NCI-H510A (cell line): ENCODE data around the gene VARS1.
A peak's percentile ranks its signal among the peaks of the same experiment; 100 is the strongest.
"Not testable (repeated sequence)": the region's sequence is repeated elsewhere in the genome, so short reads cannot be mapped to it uniquely, and the experiment has no call there.

Experiments used
- DNase-seq: peaks from one replicate; lab custom pipeline; 2025; lab: John Stamatoyannopoulos, UW

Gene VARS1

DNA sequence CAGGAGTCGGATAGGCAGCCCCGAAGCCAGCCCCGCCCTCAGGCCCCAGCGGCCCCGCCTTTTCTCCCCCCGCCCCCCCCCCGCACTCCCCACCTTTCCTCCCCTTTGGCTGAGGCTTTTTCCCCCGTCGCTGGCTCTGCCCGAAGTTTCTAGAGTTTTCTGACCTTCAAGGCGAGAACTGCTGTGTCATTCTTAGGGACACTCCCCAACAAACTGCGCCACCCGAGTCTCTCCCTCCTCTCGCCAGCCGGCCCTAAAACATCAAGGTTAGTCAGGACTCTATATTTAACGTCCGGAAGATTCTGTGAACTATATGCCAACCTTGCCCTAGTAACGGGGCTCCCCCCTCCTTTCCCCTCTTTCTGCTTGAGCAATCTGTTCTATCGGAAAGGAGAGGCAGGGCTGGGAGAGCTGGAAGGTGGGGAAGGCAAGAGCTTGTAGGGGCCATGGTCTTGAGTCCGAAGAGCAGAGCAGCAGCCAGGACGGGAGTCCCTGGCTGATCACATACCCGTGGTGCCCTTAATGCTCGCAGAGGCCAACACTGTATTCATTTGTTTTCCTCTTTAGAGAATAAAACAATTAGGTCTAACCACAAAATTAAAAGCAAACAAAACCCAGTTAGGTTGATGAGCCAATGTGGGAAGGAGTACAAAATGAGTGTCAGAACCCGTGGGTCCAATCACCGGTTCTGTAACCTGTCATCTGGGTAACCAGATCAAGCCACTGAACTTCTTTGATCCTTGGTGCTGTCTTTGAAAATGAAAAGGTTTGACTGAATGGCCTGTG, 26.7 kb upstream of the VARS1 start:
- DNase-seq: peak; percentile 37

DNA sequence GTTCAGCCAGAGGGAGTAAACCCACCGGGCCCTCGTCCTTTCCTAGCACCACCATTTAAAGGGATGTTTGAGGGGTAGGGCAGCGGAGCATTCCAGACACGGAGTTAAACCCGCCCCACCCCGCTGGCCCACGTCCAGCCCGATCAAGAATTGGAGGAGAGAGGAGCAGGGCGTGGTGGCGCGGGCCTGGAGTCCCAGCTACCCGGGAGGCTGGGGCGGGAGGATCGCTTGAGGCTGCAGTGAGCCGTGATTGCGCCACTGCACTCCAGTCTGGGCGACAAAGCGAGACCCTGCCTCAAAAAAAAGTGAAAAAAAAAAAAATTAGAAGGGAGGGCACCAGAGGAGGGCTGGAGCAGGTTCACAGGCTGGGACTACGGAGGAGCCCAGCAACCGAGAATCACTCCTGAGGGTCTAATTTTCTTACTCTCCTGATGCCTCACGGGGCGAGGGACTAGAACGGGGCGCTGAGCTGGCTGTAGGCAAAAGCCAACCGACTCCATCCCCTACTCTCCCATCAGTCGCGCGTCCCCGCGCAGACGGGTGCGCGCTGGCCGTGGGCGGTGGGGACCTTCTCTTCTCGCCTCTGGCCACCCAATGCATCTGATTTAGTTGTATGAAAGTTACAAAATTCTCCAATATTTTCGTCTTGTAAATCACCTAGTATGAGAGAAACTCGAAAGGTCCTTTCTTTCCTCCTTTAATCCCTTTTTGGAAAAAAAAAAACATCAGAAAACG, 25.9 kb upstream of the VARS1 start:
- DNase-seq: peak; percentile 26

DNA sequence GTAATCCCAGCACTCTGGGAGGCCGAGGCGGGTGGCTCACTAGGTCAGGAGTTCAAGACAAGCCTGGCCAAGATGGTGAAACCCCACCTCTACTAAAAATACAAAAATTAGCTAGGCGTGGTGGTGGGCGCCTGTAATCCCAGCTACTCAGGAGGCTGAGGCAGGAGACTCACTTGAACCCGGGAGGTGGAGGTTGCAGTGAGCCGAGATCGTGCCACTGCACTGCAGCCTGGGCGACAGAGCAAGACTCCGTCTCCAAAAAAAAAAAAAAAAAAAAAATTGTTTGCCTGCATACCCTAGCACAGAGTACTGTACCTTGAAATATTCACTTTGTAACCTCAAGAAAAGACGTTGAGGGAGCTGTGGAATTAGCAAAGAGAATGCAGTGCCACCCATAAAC, 24.8 kb upstream of the VARS1 start:
- DNase-seq: not testable (repeated sequence)

DNA sequence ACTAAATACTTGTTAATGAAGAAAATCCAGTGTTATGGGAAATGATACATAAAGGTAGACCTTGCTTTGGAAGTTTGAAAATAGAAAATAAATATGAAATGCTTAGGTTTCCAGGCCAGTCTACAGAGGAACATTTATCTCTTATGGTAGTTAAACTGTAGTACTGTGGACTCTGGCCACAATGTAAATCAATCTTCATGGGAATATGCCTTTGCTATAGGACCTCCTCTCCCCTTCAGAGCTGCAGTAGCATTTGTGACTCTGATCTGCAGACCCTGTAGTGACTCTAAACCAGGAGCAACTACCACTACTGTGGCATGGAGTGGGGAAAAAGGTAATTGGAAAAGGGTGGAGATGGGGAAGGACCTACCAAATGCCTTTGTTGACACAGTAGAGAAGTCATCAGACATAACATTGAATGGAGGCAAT, 24.3 kb upstream of the VARS1 start:
- no peak for DNase-seq

DNA sequence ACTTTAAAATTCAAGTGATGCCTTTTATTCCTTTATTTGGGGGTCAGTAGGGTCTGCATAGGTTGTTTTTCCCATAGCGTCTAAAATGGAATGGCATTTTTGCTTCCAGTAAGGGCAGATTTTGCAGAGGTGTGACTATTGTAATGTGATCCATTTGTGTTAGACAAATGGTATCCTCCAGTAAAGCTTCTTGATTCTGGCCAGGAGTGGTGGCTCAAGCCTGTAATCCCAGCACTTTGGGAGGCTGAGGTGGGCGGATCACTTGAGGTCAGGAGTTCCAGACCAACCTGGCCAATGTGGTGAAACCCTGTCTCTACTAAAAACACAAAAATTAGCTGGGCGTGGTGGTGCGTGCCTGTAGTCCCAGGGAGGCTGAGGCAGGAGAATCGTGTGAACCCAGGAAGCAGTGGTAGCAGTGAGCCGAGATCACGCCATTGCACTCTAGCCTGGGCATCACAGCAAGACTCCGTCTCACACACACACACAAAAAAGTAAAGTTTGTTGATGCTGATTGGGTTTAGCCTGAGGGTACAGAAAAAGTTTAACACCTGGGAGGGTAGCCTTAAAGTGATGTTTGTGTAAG, 22.5 kb upstream of the VARS1 start:
- DNase-seq: not testable (repeated sequence)

DNA sequence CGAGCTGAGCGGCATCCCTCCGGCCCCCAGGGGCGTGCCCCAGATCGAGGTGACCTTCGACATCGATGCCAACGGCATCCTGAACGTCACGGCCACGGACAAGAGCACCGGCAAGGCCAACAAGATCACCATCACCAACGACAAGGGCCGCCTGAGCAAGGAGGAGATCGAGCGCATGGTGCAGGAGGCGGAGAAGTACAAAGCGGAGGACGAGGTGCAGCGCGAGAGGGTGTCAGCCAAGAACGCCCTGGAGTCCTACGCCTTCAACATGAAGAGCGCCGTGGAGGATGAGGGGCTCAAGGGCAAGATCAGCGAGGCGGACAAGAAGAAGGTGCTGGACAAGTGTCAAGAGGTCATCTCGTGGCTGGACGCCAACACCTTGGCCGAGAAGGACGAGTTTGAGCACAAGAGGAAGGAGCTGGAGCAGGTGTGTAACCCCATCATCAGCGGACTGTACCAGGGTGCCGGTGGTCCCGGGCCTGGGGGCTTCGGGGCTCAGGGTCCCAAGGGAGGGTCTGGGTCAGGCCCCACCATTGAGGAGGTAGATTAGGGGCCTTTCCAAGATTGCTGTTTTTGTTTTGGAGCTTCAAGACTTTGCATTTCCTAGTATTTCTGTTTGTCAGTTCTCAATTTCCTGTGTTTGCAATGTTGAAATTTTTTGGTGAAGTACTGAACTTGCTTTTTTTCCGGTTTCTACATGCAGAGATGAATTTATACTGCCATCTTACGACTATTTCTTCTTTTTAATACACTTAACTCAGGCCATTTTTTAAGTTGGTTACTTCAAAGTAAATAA, 21.8 kb upstream of the VARS1 start:
- not testable (repeated sequence) for DNase-seq

DNA sequence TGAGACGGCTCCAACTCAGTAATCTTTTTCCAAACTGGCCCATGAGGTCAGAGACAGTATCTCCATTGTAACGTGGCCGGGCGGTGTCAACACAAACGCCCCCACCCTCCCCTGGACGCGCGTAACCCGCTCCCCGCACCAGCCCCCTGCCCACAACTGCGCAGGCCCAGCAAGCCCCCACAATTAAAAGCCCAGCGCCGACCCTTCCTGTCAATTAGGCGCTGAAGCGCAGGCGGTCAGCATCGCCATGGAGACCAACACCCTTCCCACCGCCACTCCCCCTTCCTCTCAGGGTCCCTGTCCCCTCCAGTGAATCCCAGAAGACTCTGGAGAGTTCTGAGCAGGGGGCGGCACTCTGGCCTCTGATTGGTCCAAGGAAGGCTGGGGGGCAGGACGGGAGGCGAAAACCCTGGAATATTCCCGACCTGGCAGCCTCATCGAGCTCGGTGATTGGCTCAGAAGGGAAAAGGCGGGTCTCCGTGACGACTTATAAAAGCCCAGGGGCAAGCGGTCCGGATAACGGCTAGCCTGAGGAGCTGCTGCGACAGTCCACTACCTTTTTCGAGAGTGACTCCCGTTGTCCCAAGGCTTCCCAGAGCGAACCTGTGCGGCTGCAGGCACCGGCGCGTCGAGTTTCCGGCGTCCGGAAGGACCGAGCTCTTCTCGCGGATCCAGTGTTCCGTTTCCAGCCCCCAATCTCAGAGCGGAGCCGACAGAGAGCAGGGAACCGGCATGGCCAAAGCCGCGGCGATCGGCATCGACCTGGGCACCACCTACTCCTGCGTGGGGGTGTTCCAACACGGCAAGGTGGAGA, 19.7 kb upstream of the VARS1 start, which contains the start of the genes HSPA1A and HSPA1L:
Gene HSPA1A, plus strand, starts transcription at position 519 of the 814 bp plus-strand sequence. Its CDS starts 214 bp downstream, at position 733.
Gene HSPA1L, minus strand, starts transcription at position 259 of the 814 bp plus-strand sequence. CDS start 3,311 bp downstream, outside the sequence.
- peak; percentile 92 for DNase-seq

DNA sequence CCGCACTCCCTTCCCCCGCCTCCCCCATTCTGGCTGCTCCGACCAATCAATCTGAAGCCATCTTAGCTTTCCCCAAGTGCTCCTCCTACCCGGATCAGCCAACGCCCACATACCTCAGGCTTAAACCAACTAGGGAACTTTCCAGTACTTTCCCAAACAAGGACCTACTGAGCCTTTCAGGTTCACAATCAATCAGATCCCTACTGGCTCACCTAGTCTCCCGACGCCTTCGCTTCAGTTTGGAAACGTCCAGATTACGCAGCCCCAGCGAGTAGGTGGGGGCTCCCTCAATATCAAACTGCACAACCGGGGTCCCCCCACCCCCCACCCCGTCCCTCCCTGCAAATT, 19.1 kb upstream of the VARS1 start:
- peak; percentile 96 for DNase-seq

DNA sequence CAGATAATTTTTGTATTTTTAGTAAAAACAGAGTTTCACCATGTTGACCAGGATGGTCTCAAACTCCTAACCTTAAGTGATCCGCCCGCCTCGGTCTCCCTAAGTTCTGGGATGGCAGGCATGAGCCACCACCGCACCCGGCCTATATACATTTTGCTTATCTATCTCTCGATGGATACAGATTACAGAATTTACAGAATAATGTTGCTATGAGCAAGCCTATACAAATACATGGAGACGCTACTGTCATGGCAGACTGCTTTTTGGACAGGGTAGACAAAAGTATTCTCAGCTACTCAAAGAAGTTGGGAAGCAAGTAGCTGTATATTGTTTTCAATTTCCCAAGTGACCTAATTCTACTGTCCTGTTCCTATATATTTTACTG, 17.9 kb upstream of the VARS1 start:
- DNase-seq: no peak

DNA sequence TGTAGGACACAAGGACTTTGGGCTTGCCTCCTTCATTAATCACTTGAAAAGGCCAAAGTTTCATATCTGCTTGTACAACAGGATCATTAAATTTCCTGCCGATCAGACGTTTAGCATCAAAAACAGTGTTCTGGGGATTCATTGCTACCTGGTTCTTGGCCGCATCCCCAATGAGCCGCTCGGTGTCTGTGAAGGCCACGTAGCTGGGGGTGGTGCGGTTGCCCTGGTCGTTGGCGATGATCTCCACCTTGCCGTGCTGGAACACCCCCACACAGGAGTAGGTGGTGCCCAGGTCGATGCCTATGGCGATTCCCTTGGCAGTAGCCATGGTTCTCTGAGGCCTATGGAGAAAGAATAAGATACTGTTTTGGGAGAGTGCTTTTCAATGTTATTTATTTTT, 16.1 kb upstream of the VARS1 start:
- no peak for DNase-seq

DNA sequence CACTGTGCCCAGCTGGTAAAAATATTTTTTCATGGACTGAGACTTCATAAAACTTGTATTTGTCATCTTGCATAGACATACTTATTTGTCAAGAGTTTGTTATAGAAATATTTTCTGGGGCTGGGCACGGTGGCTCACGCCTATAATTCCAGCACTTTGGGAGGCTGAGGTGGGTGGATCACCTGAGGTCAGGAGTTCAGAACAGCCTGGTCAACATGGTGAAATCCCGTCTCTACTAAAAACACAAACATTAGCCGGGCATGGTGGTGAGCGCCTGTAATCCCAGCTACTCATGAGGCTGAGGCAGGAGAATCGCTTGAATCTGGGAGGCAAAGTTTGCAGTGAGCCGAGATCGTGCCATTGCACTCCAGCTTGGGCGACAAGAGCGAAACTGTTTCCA, 13.0 kb upstream of the VARS1 start:
- DNase-seq: not testable (repeated sequence)

DNA sequence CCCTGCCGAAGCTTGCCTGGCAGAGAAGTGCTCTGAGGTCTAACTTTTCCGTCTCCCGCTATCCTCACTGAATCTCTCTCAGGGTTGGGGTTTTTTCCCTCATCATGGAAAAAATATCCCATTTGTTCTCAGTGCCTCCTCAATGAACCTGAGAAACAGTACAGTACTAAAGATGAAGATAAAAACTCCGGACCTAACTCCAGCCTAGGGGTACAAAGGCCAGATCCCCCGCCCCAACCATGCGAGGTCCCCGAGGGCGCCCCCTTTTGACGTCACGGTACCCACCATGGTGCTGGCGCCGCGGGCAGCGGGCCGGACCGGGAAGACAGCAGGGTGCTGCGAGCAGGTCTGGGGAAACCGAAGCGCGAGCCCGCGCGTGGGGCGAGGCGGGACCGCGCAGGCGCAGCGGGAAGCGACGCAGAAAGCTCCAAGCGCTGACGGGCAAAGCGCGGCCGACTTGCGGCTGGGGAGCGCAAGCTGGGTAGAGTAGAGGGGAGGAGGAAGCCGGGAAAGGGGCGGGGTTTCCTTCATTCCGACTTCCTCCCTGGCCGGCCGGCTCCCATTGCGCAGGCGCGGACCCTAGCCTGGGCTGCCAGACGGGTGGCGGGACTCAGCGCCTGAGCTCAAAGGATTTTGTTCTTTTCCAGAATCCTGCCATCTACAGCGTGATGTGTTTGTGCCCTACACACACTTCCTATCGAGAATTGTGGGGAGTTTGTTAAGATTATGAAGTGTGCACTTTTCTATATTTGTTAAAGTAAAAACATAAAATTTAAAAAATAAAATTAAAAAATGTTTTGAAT, 11.1 kb upstream of the VARS1 start, which contains the start of gene LSM2:
Gene LSM2, minus strand, starts transcription at position 497 of the 803 bp plus-strand sequence. Its CDS starts 209 bp downstream, at position 288.
- peak; percentile 92 for DNase-seq

DNA sequence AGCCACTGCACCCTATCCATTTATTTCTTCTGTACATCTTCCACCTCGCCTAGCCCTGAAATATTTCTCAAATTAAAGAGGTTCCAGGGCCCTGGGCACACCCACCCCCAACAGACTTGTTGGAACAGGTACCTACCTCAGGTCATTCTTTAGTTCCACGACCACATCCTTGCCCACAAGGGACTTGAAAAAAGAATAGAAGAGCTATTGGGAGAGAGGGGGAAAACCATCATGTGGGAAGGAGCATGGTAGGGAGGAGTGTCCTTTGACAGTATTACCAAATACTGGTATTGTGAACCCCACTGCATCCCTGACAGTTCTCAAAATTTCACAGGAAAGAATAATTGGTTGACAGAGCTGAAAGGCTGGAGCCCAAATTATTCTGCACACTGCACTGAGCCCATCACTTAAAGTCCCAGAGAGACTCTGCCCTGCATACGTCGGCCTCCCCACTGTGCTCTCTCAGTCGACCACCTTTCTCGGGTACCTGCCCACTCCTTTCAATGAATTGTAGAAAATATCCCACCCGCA, 10.5 kb upstream of the VARS1 start:
- DNase-seq: no peak

DNA sequence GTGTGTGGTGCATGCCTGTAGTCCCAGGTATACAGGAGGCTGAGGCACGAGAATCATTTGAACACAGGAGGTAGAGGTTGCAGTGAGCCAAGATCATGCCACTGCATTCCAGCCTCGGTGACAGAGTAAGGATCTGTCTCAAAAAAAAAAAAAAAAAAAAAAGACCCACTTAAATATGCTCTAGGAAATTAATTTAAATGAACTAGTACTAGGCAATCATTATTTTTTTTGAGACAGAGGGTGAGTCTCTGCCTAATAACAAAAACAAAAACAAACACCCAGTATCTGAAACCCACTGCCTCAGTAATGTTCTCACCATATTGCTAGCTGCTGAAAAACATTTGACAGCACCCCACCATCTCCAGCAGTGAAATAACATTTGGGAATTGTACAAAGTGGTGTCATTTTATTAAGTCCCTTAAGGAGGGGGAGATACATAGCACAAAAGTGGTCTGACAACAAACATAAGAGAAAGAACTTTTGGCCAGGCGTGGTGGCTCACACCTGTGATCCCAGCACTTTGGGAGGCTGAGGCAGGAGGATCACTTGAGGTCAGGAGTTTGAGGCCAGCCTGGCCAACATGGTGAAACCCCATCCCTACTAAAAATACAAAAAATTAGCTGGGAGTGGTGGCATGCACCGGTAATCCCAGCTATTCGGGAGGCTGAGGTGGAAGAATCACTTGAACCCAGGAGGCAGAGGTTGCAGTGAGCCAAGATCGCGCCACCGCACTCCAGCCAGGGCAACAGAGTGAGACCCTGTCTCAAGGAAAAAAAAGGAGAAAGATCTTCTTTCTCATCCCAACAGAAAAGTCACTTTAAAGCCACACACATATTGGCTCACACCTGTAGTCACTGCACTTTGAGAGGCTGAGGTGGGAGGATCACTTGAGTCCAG, 5.7 kb upstream of the VARS1 start:
- DNase-seq: not testable (repeated sequence)

DNA sequence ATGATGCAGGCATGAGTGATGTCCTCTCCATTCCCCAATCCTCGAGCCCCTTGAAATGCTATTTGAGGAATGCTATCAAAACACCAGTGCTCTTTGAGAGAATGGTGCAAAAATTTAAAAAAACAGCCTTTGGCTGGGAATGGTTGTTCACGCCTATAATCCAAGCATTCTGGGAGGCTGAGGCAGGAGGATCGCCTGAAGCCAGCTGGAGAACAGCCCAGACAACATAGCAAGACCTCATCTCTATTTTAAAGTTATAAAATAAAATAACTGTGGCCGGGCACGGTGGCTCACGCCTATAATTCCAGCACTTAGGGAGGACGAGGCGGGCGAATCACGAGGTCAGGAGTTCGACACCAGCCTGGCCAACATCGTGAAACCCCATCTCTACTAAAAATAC, 4.2 kb upstream of the VARS1 start:
- DNase-seq: no peak

DNA sequence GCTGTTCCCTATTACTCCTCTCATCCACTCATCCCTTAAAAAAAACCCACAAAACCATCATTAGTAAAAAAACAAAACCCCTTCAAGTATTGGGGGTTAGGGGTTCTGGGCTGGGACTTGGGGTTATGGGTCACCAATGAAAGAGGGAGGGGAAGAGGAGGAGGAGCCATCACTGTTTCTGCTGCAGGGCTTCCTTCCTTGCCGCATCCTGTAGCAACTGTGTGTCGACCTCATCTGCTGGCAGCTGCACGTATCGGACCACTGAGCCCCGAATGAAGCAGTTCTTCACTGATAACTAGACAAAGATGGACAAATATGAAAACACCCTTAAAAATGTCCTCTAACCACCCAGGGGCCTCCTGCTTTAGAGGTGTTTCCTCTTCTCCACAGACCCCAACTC, 2.0 kb upstream of the VARS1 start:
- no peak for DNase-seq

DNA sequence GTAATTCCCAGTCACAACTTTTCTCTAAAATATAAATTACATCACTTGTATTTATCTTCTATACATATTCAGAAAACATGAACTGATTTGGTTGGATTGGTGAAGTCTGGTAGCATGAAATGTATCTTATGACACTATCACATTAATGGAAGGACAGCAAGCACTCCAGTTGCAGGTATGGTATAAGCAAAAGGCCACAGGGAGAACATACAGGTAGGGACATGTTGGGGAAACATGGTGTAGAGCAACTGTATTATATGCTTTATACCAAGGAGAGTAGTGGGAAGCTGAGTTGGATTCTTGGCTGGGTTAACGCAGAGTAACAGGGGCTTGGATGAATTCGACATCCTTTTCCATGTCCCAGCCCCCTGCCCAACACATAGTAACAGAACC, 1.4 kb upstream of the VARS1 start:
- no peak for DNase-seq

DNA sequence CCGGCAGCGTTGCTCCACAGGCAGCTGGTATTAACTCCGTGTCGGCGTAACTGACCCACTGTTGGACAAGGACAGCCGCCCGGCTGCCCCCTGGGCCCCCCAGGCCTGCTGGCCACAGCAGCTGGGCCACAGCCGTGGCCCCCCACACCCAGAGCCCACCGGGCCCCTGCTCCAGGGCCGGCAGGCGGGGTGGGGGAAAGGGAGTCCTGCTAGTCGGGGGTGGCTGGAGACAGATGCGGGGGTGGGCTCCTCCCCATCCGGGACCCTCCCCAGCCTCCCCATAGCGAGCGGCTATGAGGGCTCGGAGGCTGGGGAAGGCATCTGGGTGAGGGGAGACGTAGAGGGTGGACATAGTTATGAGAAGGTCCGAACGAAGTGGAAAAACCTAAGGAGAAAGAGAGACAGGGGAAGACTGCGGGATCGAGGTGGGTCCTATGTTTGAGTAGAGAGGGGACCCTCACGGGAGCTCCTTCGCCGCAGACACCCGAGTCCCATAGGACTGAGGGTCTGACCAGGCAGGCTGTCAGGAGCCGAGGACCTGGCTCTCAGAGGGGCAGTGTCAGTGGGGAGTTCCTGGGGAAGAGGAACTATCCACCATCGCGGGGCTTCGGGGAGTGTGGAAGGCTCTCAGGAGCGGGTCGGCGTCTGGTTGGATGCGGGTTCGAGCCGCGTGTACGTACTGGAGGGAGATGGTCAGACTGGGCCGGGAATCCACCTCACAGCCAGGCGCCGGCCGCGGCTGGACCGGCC, 511 bp downstream of the VARS1 start:
- no peak for DNase-seq
